Coronary artery (tissue), 2 donors: Measurements from ENCODE around the gene TSPAN12.

Experiments used
- DNase-seq: peaks from one replicate; pipeline ENCODE4 v3.0.0-alpha.2; 2017; ENCODE audit warnings: low spot score
- H3K27ac ChIP-seq, 2 donors: fragments of 200-600 bp; sonication (generic); one replicate each; pipeline ENCODE4 v1.5.1; 2016 to 2019
- H3K4me3 ChIP-seq: fragments of 200-600 bp; sonication (generic); 2 replicates; pipeline ENCODE4 v1.5.1; 2016; ENCODE audit warnings: mild to moderate bottlenecking, moderate library complexity
- CTCF ChIP-seq: fragments of 200-600 bp; sonication (generic); IDR thresholded peaks from one replicate; pipeline ENCODE4 v1.5.1; 2019; ENCODE audit warnings: antibody characterized with exemption

Gene TSPAN12

GRCh38 chr7:120743128-120743527, 114.8 kb downstream of the TSPAN12 start:
- no peak overlapping the region for H3K27ac ChIP-seq
- H3K4me3 ChIP-seq = no peak overlapping the region
- DNase-seq = no peak
- no peak for TF ChIP-seq CTCF

- Histone ChIP-seq H3K27ac (no peak overlapping the region), H3K4me3 (no peak overlapping the region)
- no peak for DNase-seq
- TF ChIP-seq CTCF = no peak
Observed at GRCh38 chr7:120742372-120742771, 115.6 kb downstream of the TSPAN12 start.

- Histone ChIP-seq H3K4me3 (no peak overlapping the region), H3K27ac (no peak overlapping the region)
- no peak for DNase-seq
- no peak for TF ChIP-seq CTCF
Observed at GRCh38 chr7:120741371-120742042, 116.4 kb downstream of the TSPAN12 start.

- Histone ChIP-seq H3K4me3 (peak overlapping the region; percentile 57), H3K27ac (no peak overlapping the region)
- no peak for TF ChIP-seq CTCF
- no peak for DNase-seq
Observed at GRCh38 chr7:120740348-120740747, 117.6 kb downstream of the TSPAN12 start.

GRCh38 chr7:120738816-120739215, 119.1 kb downstream of the TSPAN12 start:
- no peak for TF ChIP-seq CTCF

More at GRCh38 chr7:120738816-120739215, 119.1 kb downstream of the TSPAN12 start:
- DNase-seq = no peak
- Histone ChIP-seq H3K27ac (no peak overlapping the region), H3K4me3 (no peak overlapping the region)
